ENCODE results near the gene RNU7-1. TPM values are rescaled to one million over a fixed set of nuclear protein-coding genes. Genes with fewer than 3 reads are reported as not detected.

The RNU7-1 gene
- total and polyA plus RNA-seq, 2 of the 4 experiments (the other 2 are of a cell fraction) = not detected

- Histone ChIP-seq H3K4me2 (ENCODE audit: low read depth, low read length) (no peak overlapping the region), H3K36me3 (ENCODE audit: control insufficient read depth, insufficient read depth, low read length) (peaks cover 65% of the 10 kb centered on the region), H3K27me3 (ENCODE audit: control insufficient read depth, insufficient read depth, low read length) (no peaks in the 10 kb centered on the region), H2AFZ (replicated peaks; ENCODE audit: low read length, poor library complexity) (no peak overlapping the region), H3K14ac (replicated peaks; ENCODE audit: low read depth, low read length) (no peak overlapping the region), H3K4me1 (ENCODE audit: control insufficient read depth, insufficient read depth, low read length) (no peaks in the 10 kb centered on the region), H4K8ac (ENCODE audit: low read depth in 2 of 2, low read length in 2 of 2) (no peak overlapping the region), H4K5ac (ENCODE audit: low read depth, low read length) (no peak overlapping the region), H3K4me3 (ENCODE audit: insufficient read depth, low read depth, low read length) (no peak overlapping the region), H2BK5ac (ENCODE audit: low read depth, low read length, poor library complexity, severe bottlenecking) (no peak overlapping the region), H3K18ac (ENCODE audit: low read depth, low read length) (no peak overlapping the region), H3K9me1 (ENCODE audit: insufficient read depth, low read length) (peaks cover 3% of the 10 kb centered on the region; the same call in 1 of the 2 replicates), H3K9ac (ENCODE audit: low read depth, low read length) (no peak overlapping the region), H3K4ac (ENCODE audit: low read depth, low read length) (no peak overlapping the region), H4K91ac (ENCODE audit: insufficient read depth, low read depth, low read length) (no peak overlapping the region), H2AK9ac (replicated peaks; ENCODE audit: low read depth, low read length, poor library complexity) (no peak overlapping the region), H3K9me3 (ENCODE audit: control insufficient read depth, insufficient read depth, low read length) (no peaks in the 10 kb centered on the region), H4K20me1 (ENCODE audit: insufficient read depth, low read length) (no peaks in the 10 kb centered on the region), H2BK15ac (ENCODE audit: low read depth, low read length) (no peak overlapping the region), H2AK5ac (ENCODE audit: low read depth, low read length) (no peak overlapping the region), H2BK120ac (ENCODE audit: low read depth, low read length) (no peak overlapping the region), H3K27ac (ENCODE audit: insufficient read depth, low read length) (no peak overlapping the region), H3K23ac (ENCODE audit: low read depth, low read length) (no peak overlapping the region), H3K79me1 (ENCODE audit: low read depth in 1 of 2, low read length in 2 of 2) (peaks cover 4 to 13% of the 10 kb centered on the region in 2 experiments; a peak in 3 of 4 replicates), H2BK20ac (ENCODE audit: low read depth, low read length) (no peak overlapping the region), H3K56ac (ENCODE audit: extremely low read depth, insufficient read depth, low read length) (no peak overlapping the region)
- no TSS peak for BruUV-seq (replicated peaks)
- ChIA-PET CTCF (no interaction called here), POLR2A (ENCODE audit: unreplicated experiment) (no interaction called here)
- TF ChIP-seq SMC3 (IDR thresholded peaks at IDR 0.05; ENCODE audit: low read depth, low read length) (no peak), MXI1 (IDR thresholded peaks at IDR 0.05; ENCODE audit: borderline replicate concordance, low read depth, low read length) (no peak), CTCF (conservative IDR thresholded peaks at IDR 0.05; ENCODE audit: low read depth, low read length) (no peak), BHLHE40 (IDR thresholded peaks at IDR 0.05; ENCODE audit: low read depth, low read length) (no peak), FOS (IDR thresholded peaks at IDR 0.05; ENCODE audit: low read depth, low read length) (no peak), RFX5 (IDR thresholded peaks at IDR 0.05; ENCODE audit: low read depth, low read length) (no peak), CHD1 (IDR thresholded peaks at IDR 0.05; ENCODE audit: low read depth, low read length) (no peak), MAZ (IDR thresholded peaks at IDR 0.05; ENCODE audit: borderline replicate concordance, low read depth, low read length) (no peak), RCOR1 (IDR thresholded peaks at IDR 0.05; ENCODE audit: insufficient replicate concordance, low read length) (no peak), MAFK (IDR thresholded peaks at IDR 0.05; ENCODE audit: low read depth, low read length) (no peak), CEBPB (IDR thresholded peaks at IDR 0.05; ENCODE audit: low read depth, low read length) (no peak), NFE2L2 (IDR thresholded peaks at IDR 0.05; ENCODE audit: low read depth, low read length) (no peak)
- 80% methylated on average over 1 of the region's 3 CpGs; no CpG with 5 or more reads in 1 of the 2 experiments for WGBS, 2 experiments (ENCODE audit: extremely low coverage in 2 of 2, insufficient read length in 1 of 2)
- no peak for DNase-seq
- in situ Hi-C loops (cut with MboI; ENCODE audit: low sequenced_read_pairs) (no loop called here), intact Hi-C loops (cut with micrococcal nuclease) (no loop called here), dilution Hi-C loops (cut with HindIII; ENCODE audit: low sequenced_read_pairs, unreplicated experiment) (no loop called here)
- ATAC-seq (ENCODE audit: low read depth) = no peak
These were observed 35.8 kb downstream of the RNU7-1 start for GRCh38 chr12:6979453-6979852.

Measured in IMR-90 (cell line).